MM.1S (cell line): ENCODE measurements around the gene MARCKSL1.

Source experiments
- CTCF ChIP-seq: fragments of 300-600 bp; sonication (generic); IDR thresholded peaks from 2 replicates; pipeline ENCODE4 v1.5.1; 2016; ENCODE audit warnings: antibody characterized with exemption, low read length, mixed read lengths
- EZH2 ChIP-seq: fragments of 300-600 bp; sonication (generic); optimal IDR thresholded peaks from 2 replicates; pipeline ENCODE3; 2017; ENCODE audit warnings: low read depth, mild to moderate bottlenecking, antibody characterized with exemption, low read length, mixed read lengths
- EZH2phosphoT487 ChIP-seq: fragments of 300-600 bp; sonication (generic); IDR thresholded peaks from 2 replicates; pipeline ENCODE4 v1.6.1; 2018; ENCODE audit warnings: antibody characterized with exemption, low read length

- TF ChIP-seq CTCF, result no peak
- no peak for TF ChIP-seq EZH2
- TF ChIP-seq EZH2phosphoT487, result no peak
Observed at GRCh38 chr1:32299327-32299726, 36.7 kb downstream of the MARCKSL1 start.
